Measurements from ENCODE around the gene ACTA2. TPM values are rescaled to one million over a fixed set of nuclear protein-coding genes. Genes with fewer than 3 reads are reported as not detected.
A peak's percentile ranks its signal among the peaks of the same experiment; 100 is the strongest.

ACTA2 gene
- total RNA-seq, 1 donor from 2014 or later, result 126 TPM

DNA sequence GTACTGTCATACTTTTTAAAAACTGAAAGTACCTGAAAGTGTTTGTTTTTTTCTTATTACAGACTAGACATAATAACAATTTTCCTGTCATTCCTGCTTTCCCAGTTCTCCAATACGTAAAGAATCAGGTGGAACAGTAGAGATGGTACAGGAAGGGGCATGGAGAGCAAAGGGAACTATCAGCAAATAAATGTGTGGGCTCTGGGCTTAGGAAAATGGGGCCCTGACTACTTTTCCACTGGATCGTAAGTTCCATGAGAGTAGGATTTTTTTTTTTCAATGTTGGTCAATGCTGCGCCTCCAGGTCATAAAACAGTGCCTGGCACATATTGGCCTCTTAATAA, 22.8 kb upstream of the ACTA2 start:
- no peak for TF ChIP-seq CTCF (IDR thresholded peaks at IDR 0.05; ENCODE audit: unreplicated experiment)
- H3K4me3 Mint-ChIP-seq, result no peak overlapping the region

GRCh38 chr10:88974446-88975376, 22.1 kb upstream of the ACTA2 start:
- Mint-ChIP-seq H3K4me3 (peak overlapping the region; percentile 49), H3K36me3 (no peaks in the 10 kb centered on the region), H3K27me3 (ENCODE audit: low read depth) (no peaks in the 10 kb centered on the region), H3K4me1 (peaks cover 7% of the 10 kb centered on the region), H3K9me3 (peaks cover 2% of the 10 kb centered on the region), H3K27ac (peak overlapping the region; percentile 87)
- no peak for TF ChIP-seq CTCF (IDR thresholded peaks at IDR 0.05; ENCODE audit: unreplicated experiment)
- no peak for DNase-seq (ENCODE audit: low spot score in 2 of 2, unreplicated experiment in 2 of 2)

More for the DNA sequence above, 22.8 kb upstream of the ACTA2 start:
- DNase-seq (ENCODE audit: low spot score in 2 of 2, unreplicated experiment in 2 of 2), result no peak
- Mint-ChIP-seq H3K9me3 (peaks cover 2% of the 10 kb centered on the region), H3K27me3 (ENCODE audit: low read depth) (no peaks in the 10 kb centered on the region), H3K36me3 (no peaks in the 10 kb centered on the region), H3K4me1 (peaks cover 11% of the 10 kb centered on the region), H3K27ac (peak overlapping the region; percentile 23)

GRCh38 chr10:88974012-88974411, 21.4 kb upstream of the ACTA2 start:
- DNase-seq (ENCODE audit: low spot score in 2 of 2, unreplicated experiment in 2 of 2), result no peak
- no peaks in the 10 kb centered on the region for H3K36me3 Mint-ChIP-seq
- TF ChIP-seq CTCF (IDR thresholded peaks at IDR 0.05; ENCODE audit: unreplicated experiment), result no peak

DNA sequence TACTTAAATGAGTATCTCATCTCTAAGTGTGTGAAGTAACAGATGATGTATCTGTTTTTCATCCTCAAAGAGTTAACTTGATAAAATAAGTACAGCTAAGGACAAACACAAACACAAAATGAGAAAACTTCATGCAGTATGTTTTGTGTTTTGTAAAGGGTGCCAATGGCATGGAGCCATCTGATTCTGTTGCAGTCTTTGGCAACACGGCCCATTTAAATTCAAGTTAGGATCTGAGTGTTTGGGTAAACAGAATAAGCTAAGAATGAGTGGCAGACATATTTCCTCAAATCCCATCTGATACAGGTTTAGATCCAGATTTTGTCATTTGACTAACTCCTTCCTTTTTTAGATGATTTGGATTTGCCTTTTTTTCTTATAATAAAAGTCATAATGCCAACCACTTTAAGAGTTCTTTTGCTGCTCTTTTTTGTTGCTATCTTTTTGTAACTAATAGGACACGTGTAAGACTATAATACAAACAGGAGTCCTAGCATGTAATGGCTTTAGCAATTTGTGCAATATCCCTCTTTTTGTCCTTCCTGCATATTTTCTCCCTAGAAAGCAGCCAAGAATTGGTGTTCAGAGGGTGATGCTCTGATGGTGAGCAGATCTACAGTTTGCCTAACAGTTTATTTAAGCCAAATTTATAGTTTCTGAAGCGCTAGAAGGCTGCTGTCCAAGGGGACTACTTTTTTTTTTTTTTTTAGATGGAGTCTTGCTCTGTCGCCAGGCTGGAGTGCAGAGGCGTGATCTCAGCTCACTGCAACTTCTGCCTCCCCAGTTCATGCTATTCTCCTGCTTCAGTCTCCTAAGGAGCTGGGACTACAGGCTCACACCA, 18.9 kb upstream of the ACTA2 start:
- Mint-ChIP-seq H3K9me3 (no peaks in the 10 kb centered on the region), H3K36me3 (no peaks in the 10 kb centered on the region), H3K27ac (no peak overlapping the region), H3K27me3 (ENCODE audit: low read depth) (no peaks in the 10 kb centered on the region), H3K4me3 (no peak overlapping the region), H3K4me1 (peaks cover 6% of the 10 kb centered on the region)
- no peak for TF ChIP-seq CTCF (IDR thresholded peaks at IDR 0.05; ENCODE audit: unreplicated experiment)
- DNase-seq (ENCODE audit: low spot score in 2 of 2, unreplicated experiment in 2 of 2), result no peak

More at GRCh38 chr10:88974012-88974411, 21.4 kb upstream of the ACTA2 start:
- Mint-ChIP-seq H3K4me1 (peaks cover 3% of the 10 kb centered on the region), H3K27me3 (ENCODE audit: low read depth) (no peaks in the 10 kb centered on the region), H3K4me3 (no peak overlapping the region), H3K9me3 (peaks cover 2% of the 10 kb centered on the region), H3K27ac (no peak overlapping the region)

GRCh38 chr10:88968391-88968790, 15.8 kb upstream of the ACTA2 start:
- H3K36me3 Mint-ChIP-seq, result no peaks in the 10 kb centered on the region
- H3K4me3 Mint-ChIP-seq, result no peak overlapping the region
- no peak for DNase-seq (ENCODE audit: low spot score in 2 of 2, unreplicated experiment in 2 of 2)
- H3K27me3 Mint-ChIP-seq (ENCODE audit: low read depth), result no peaks in the 10 kb centered on the region
- H3K9me3 Mint-ChIP-seq, result no peaks in the 10 kb centered on the region
- TF ChIP-seq CTCF (IDR thresholded peaks at IDR 0.05; ENCODE audit: unreplicated experiment), result no peak
- H3K4me1 Mint-ChIP-seq, result peaks cover 17% of the 10 kb centered on the region
- H3K27ac Mint-ChIP-seq, result no peak overlapping the region

All from mesothelial cell of epicardium (in vitro differentiated cells).